BLaER1 treated with 17β-estradiol and CSF1 and Interleukin-3, amounts not matched to agents 10 nM and 100 nM (cell line): ENCODE data around the gene COL18A1.

ENCODE experiments used
- H3K27ac ChIP-seq, 11 experiments: shearing (Covaris generic); formaldehyde crosslinking; 2 replicates each; pipeline ENCODE4 v1.8.1; 2022
- H3K27me3 ChIP-seq, 11 experiments: shearing (Covaris generic); formaldehyde crosslinking; 2 replicates each; pipeline ENCODE4 v1.8.1; 2022
- H3K36me3 ChIP-seq, 11 experiments: shearing (Covaris generic); formaldehyde crosslinking; 2 replicates each; pipeline ENCODE4 v1.8.1; 2022
- H3K4me1 ChIP-seq, 10 experiments: shearing (Covaris generic); formaldehyde crosslinking; 2 replicates each; pipeline ENCODE4 v1.8.1; 2022
- H3K4me2 ChIP-seq, 11 experiments: shearing (Covaris generic); formaldehyde crosslinking; 2 replicates each; pipeline ENCODE4 v1.8.1; 2022
- H3K4me3 ChIP-seq, 10 experiments: shearing (Covaris generic); formaldehyde crosslinking; 2 replicates each; pipeline ENCODE4 v1.8.1; 2022
- H3K9ac ChIP-seq, 11 experiments: shearing (Covaris generic); formaldehyde crosslinking; 2 replicates each; pipeline ENCODE4 v1.8.1; 2022
- H3K9me3 ChIP-seq, 11 experiments: shearing (Covaris generic); formaldehyde crosslinking; replicated peaks in 1 of 11; 2 replicates each; pipeline ENCODE4 v1.8.1; 2022
- H4K20me1 ChIP-seq, 11 experiments: shearing (Covaris generic); formaldehyde crosslinking; 2 replicates each; pipeline ENCODE4 v1.8.1; 2022
- Cebpa-rat ChIP-seq, 11 experiments: shearing (Covaris generic); IDR thresholded peaks; 2 replicates each; pipeline ENCODE4 v1.8.1; 2022

COL18A1 gene

DNA sequence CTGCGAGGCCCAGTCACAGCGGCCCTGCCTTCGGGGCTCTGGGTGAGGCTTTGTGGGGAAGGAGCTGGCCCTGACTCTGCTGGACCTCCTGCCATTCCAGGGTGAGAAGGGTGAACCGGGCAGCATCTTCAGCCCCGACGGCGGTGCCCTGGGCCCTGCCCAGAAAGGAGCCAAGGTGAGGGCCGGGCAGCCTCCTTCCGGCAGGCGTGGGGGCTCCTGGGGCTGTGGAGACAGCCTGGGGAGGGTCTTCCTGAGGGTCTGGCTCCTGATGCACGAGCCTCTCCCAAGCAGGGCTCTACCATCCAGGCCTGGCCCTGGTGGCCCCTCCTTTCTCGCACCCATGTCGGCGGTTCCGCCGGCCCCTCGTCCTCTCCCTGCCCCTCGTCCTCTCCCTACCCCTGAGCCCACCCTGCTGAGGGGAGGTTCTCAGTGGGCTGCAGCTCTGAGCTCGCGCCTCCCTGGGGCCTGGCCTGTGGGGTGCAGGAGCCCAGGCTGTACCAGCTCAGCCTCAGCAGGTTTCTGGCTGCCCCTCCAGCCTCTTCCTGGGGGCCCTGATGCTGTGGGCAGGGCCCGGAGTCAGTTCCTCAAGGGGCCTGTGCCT is 88.5 kb downstream of the COL18A1 start:
- Histone ChIP-seq H3K27me3 (no peaks in the 10 kb centered on the region), H3K36me3 (peaks cover 0 to 41% (median 0%) of the 10 kb centered on the region in 11 experiments; a peak in 10 of 22 replicates), H3K9me3 (peaks cover 4 to 16% (median 11%) of the 10 kb centered on the region in 11 experiments; a peak in 21 of 22 replicates), H3K4me1 (peaks cover 13 to 49% (median 39%) of the 10 kb centered on the region in 10 experiments), H3K9ac (peak overlapping the region in 6 of 11 experiments; percentile 9 to 56 (median 25); a peak in 7 of 22 replicates), H3K27ac (no peak overlapping the region), H3K4me3 (no peak overlapping the region), H3K4me2 (peak overlapping the region in 9 of 11 experiments; percentile 12 to 70 (median 59); a peak in 18 of 22 replicates), H4K20me1 (peaks cover 0 to 10% (median 0%) of the 10 kb centered on the region in 11 experiments; a peak in 3 of 22 replicates)
- TF ChIP-seq Cebpa-rat (IDR thresholded peaks at IDR 0.05): no peak

DNA sequence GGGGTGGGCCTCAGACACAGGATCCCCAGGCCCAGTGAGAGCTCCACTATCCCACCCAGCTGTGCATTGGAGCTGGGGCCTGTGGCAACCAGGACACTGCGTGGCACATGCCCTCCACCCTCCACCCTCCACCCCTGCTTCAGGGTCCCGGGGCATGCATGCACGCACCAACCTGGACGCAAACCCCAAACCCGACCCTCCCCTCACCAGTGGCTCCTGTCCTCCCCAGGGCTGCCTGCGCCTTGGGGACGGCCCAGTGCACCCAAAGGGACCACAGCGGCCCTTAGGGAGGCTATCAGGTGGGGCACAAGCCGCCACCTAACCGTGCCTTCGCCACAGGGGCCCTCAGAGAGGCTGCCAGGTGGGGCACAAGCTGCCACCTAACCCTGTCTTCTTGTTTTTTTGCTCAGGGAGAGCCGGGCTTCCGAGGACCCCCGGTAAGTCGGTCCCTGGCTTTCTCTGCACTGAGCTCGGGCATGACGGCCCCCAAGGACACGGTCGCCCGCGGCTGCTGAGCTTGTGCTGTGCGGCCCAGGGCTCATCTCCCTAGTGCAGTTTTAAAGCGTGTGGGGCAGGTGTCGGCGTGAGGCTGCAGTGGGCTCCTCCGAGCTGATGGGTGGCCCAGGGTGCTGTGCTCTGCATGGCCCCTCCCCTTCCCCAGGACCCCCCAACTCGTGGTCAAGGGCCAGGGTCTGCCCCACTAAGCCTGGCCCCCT is 89.3 kb downstream of the COL18A1 start:
- no peaks in the 10 kb centered on the region for H3K27me3 ChIP-seq
- H3K9me3 ChIP-seq: peaks cover 12 to 24% (median 19%) of the 10 kb centered on the region in 11 experiments
- H3K27ac ChIP-seq: no peak overlapping the region
- no peak overlapping the region for H3K4me3 ChIP-seq
- H3K9ac ChIP-seq: peak overlapping the region in 4 of 11 experiments; percentile 9 to 56 (median 26); a peak in 4 of 22 replicates
- H3K36me3 ChIP-seq: peaks cover 0 to 44% (median 0%) of the 10 kb centered on the region in 11 experiments; a peak in 10 of 22 replicates
- peak overlapping the region in 6 of 11 experiments; percentile 54 to 70 (median 62); a peak in 13 of 22 replicates for H3K4me2 ChIP-seq
- peaks cover 0 to 10% (median 0%) of the 10 kb centered on the region in 11 experiments; a peak in 3 of 22 replicates for H4K20me1 ChIP-seq
- peaks cover 8 to 45% (median 32%) of the 10 kb centered on the region in 10 experiments for H3K4me1 ChIP-seq
- TF ChIP-seq Cebpa-rat (IDR thresholded peaks at IDR 0.05): no peak

DNA sequence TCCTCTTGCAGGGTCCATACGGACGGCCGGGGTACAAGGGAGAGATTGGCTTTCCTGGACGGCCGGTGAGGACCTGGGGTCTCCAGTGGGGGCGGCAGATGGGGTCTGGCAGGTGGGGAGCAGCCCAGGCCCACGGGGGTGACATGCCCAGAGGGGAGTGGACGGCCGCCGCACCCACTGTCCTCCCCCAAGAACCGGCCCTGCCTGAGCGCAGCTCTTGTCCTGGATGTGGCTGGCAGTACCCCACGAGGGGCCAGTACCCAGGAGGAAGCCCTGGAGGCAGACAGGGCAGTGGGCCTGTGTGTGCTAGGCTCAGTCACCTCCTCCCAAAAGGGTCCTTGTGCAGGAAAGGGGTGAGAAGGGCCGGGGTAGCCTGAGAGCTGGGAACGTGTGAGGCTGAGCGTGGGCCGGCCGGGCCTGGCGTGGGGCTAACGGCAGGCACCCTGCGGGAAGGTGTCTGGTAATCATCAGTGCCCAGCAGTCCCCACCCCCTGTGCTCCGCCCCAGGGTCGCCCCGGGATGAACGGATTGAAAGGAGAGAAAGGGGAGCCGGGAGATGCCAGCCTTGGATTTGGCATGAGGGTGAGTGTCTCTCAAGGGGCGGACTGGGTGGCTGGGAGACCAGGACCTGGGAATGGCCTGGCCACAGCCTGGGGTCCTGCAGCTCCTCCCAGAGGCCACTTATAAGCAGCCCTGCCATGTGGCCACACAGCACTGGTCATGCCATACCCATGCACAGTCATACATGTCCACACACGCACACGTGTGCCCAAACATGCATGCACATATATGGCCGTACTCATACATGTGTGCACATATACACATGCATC is 90.1 kb downstream of the COL18A1 start:
- no peak overlapping the region for H3K9ac ChIP-seq
- peaks cover 0 to 10% (median 0%) of the 10 kb centered on the region in 11 experiments; a peak in 3 of 22 replicates for H4K20me1 ChIP-seq
- H3K9me3 ChIP-seq: peaks cover 20 to 31% (median 25%) of the 10 kb centered on the region in 11 experiments
- peaks cover 0 to 44% (median 0%) of the 10 kb centered on the region in 11 experiments; a peak in 10 of 22 replicates for H3K36me3 ChIP-seq
- no peak overlapping the region for H3K4me3 ChIP-seq
- peaks cover 4 to 42% (median 27%) of the 10 kb centered on the region in 10 experiments; a peak in 18 of 20 replicates for H3K4me1 ChIP-seq
- no peak overlapping the region for H3K4me2 ChIP-seq
- TF ChIP-seq Cebpa-rat (IDR thresholded peaks at IDR 0.05): no peak
- H3K27me3 ChIP-seq: no peaks in the 10 kb centered on the region
- H3K27ac ChIP-seq: no peak overlapping the region

DNA sequence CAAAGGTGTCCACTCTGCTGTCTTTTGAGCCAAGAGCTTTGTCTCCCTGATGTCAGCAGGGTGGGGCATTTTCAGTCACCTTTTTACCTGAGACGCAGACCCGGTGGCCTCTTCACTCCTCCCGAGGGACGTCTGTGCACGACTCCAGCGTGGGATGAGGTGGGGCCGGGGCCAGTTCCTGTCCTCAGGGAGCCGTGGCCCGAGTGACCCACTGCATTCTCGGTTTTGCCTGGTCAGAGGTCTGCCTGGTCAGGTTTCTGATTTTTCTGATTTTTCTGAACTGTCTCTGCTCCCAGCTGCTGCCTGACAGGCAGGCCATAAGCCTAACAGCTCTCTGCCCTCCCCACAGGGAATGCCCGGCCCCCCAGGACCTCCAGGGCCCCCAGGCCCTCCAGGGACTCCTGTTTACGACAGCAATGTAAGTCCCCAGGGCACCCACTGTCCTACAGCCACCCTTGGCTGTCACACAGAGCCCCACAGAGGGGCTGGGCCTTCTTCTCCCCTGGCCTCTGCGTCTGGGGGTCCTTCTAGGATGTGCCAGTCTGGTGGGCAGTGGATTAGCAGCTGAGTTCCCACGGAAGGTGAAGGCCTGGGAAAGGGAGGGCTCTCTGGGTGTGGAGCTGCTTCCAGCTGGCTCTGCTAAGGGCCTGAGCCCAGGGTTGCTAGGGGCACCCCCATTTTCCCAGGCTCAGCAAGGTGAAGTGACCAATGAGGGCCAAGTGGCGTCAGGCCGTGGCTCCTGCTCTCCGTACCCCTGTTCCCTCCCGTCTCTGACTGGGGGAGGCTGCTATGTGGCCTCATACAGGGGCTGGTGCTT is 91.4 kb downstream of the COL18A1 start:
- H3K9ac ChIP-seq: no peak overlapping the region
- no peak overlapping the region for H3K27ac ChIP-seq
- peaks cover 0 to 35% (median 18%) of the 10 kb centered on the region in 10 experiments; a peak in 14 of 20 replicates for H3K4me1 ChIP-seq
- H3K4me2 ChIP-seq: peak overlapping the region in 2 of 11 experiments; percentile 9 to 30; a peak in 1 of 22 replicates
- no peak for TF ChIP-seq Cebpa-rat (IDR thresholded peaks at IDR 0.05)
- H3K27me3 ChIP-seq: no peaks in the 10 kb centered on the region
- peaks cover 21 to 33% (median 26%) of the 10 kb centered on the region in 11 experiments for H3K9me3 ChIP-seq
- peaks cover 0 to 44% (median 0%) of the 10 kb centered on the region in 11 experiments; a peak in 10 of 22 replicates for H3K36me3 ChIP-seq
- H4K20me1 ChIP-seq: peaks cover 0 to 10% (median 0%) of the 10 kb centered on the region in 11 experiments; a peak in 4 of 22 replicates
- H3K4me3 ChIP-seq: no peak overlapping the region

DNA sequence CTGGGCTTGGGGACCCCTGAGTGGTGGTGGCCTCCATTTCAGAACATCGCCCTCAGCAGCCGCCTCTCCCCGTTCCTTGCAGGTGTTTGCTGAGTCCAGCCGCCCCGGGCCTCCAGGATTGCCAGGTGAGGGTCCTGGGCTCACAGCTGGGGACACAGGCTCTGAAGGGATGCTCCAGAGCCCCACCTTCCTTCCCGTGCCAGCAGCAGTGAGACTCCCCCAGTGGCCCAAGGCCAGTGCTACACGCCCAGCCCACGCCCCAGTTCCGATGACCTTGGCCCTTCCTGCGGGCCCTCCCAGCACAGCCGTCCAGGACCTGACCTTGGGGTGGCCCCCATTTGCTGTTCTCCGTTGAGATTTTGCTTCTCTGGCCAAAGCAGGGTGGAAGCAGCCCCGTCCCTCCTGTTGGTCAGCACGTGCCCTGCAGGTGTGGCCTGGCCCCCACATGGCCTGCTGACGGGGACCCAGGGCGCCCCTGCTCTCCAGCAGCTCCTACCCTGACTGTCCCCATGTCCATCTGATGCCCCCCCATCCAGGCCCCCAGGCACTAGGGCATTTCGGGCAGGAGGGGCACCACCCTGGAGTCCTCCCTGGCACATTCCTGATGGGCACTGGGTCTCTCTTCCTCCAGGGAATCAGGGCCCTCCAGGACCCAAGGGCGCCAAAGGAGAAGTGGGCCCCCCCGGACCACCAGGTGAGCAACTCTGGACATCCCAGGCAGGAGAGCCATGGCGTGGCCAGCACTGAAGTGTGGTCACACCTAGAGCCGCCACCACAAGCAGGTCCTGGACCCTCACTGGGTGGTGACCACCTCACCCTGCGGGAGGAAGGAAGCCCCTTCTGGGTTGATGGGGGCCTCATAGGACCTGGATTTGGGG is 92.2 kb downstream of the COL18A1 start:
- TF ChIP-seq Cebpa-rat (IDR thresholded peaks at IDR 0.05): no peak
- no peaks in the 10 kb centered on the region for H3K27me3 ChIP-seq

DNA sequence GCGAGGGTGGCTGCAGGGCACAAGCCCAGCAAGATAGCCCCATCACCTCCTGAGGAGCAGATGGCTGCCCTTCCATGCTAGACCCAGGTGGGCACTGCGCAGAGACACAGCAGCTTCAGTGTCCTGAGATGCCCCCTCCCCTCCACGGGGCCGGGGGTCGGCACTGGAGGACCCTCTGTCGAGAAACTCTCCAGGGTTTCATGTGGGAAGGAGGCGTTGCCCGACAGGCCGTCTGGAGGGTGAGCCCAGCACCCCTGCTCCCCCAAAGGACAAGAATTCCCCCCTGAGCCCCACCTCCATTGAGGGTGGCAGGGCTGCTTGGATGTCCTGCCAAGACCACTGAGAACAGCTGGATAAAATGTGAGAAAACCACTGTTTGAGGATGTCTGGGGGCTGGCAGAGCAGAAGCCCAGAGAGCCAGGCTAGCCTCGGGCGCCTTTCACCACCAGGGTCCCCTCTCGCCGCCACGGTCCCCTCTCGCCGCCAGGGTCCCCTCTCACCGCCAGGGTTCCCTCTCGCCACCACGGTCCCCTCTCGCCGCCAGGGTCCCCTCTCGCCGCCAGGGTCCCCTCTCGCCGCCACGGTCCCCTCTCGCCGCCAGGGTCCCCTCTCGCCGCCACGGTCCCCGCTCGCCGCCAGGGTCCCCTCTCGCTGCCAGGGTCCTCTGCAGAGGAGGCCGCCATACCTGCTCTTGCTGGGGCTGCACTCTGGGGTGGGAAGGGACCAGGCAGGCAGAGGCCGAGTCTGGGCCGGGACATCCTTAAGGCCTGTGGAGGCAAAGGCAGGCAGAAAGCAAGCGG is 93.1 kb downstream of the COL18A1 start:
- Histone ChIP-seq H3K4me3 (no peak overlapping the region), H3K9me3 (peaks cover 21 to 33% (median 26%) of the 10 kb centered on the region in 11 experiments), H3K4me2 (no peak overlapping the region), H3K9ac (no peak overlapping the region), H4K20me1 (peaks cover 0 to 10% (median 0%) of the 10 kb centered on the region in 11 experiments; a peak in 3 of 22 replicates), H3K36me3 (peaks cover 0 to 44% (median 0%) of the 10 kb centered on the region in 11 experiments; a peak in 10 of 22 replicates), H3K27ac (no peak overlapping the region), H3K4me1 (peaks cover 0 to 44% (median 14%) of the 10 kb centered on the region in 10 experiments; a peak in 14 of 20 replicates), H3K27me3 (no peaks in the 10 kb centered on the region)
- TF ChIP-seq Cebpa-rat (IDR thresholded peaks at IDR 0.05): no peak

More for the DNA sequence above, 92.2 kb downstream of the COL18A1 start:
- H3K9ac ChIP-seq: no peak overlapping the region
- H3K4me2 ChIP-seq: no peak overlapping the region
- H3K4me1 ChIP-seq: peaks cover 0 to 44% (median 16%) of the 10 kb centered on the region in 10 experiments; a peak in 14 of 20 replicates
- H3K27ac ChIP-seq: no peak overlapping the region
- H3K9me3 ChIP-seq: peaks cover 21 to 33% (median 26%) of the 10 kb centered on the region in 11 experiments
- H4K20me1 ChIP-seq: peaks cover 0 to 10% (median 0%) of the 10 kb centered on the region in 11 experiments; a peak in 3 of 22 replicates
- H3K36me3 ChIP-seq: peaks cover 0 to 44% (median 0%) of the 10 kb centered on the region in 11 experiments; a peak in 10 of 22 replicates
- H3K4me3 ChIP-seq: no peak overlapping the region
